HG02642 (cell line): Measurements from ENCODE around the gene RALA.

ENCODE experiments used
- ATAC-seq: cut with Tn5 transposase; IDR thresholded peaks from one replicate; pipeline ENCODE4 v1.9.1; 2021; ENCODE audit warnings: mild to moderate bottlenecking; ENCODE audit not compliant: unreplicated experiment, poor library complexity

Gene RALA

GRCh38 chr7:39623047-39623731, at the start of gene RALA:
Gene RALA, plus strand, starts transcription at chr7:39623572. Its CDS starts 63,096 bp downstream, at chr7:39686668.
- ATAC-seq = peak; percentile 97

- no peak for ATAC-seq
Observed at GRCh38 chr7:39574673-39575349, 48.6 kb upstream of the RALA start.

- no peak for ATAC-seq
Observed at GRCh38 chr7:39577229-39577874, 46.0 kb upstream of the RALA start.

GRCh38 chr7:39580149-39580874, 43.1 kb upstream of the RALA start:
- peak; percentile 96 for ATAC-seq

GRCh38 chr7:39582536-39582935, 40.8 kb upstream of the RALA start:
- no peak for ATAC-seq

GRCh38 chr7:39583539-39583938, 39.8 kb upstream of the RALA start:
- no peak for ATAC-seq

- ATAC-seq = no peak
Observed at GRCh38 chr7:39587393-39587792, 36.0 kb upstream of the RALA start.

- ATAC-seq = no peak
Observed at GRCh38 chr7:39588416-39588815, 35.0 kb upstream of the RALA start.

- ATAC-seq = peak; percentile 90
Observed at GRCh38 chr7:39589323-39590111, 33.9 kb upstream of the RALA start.

GRCh38 chr7:39592586-39592985, 30.8 kb upstream of the RALA start:
- ATAC-seq = no peak

- ATAC-seq = no peak
Observed at GRCh38 chr7:39594988-39595620, 28.3 kb upstream of the RALA start.

GRCh38 chr7:39602351-39602750, 21.0 kb upstream of the RALA start:
- ATAC-seq = no peak

- no peak for ATAC-seq
Observed at GRCh38 chr7:39603924-39604323, 19.4 kb upstream of the RALA start.

- no peak for ATAC-seq
Observed at GRCh38 chr7:39605087-39605486, 18.3 kb upstream of the RALA start.

- no peak for ATAC-seq
Observed at GRCh38 chr7:39606352-39606751, 17.0 kb upstream of the RALA start.

- ATAC-seq = no peak
Observed at GRCh38 chr7:39606941-39607340, 16.4 kb upstream of the RALA start.

- no peak for ATAC-seq
Observed at GRCh38 chr7:39607865-39608264, 15.5 kb upstream of the RALA start.

GRCh38 chr7:39608278-39608677, 15.1 kb upstream of the RALA start:
- no peak for ATAC-seq

- ATAC-seq = no peak
Observed at GRCh38 chr7:39609113-39609934, 14.0 kb upstream of the RALA start.
